Measurements from ENCODE around the gene FADS2.

The FADS2 gene

GRCh38 chr11:61890529-61891330 is 62.6 kb downstream of the FADS2 start:
- DNase-seq, result peak; percentile 53

GRCh38 chr11:61891331-61892084 is 63.4 kb downstream of the FADS2 start, which contains the start of gene FADS3:
TSS of gene FADS3 (minus strand) at chr11:61891545. CDS start at chr11:61891381, 164 bp downstream.
- peak; percentile 70 for DNase-seq

DNA sequence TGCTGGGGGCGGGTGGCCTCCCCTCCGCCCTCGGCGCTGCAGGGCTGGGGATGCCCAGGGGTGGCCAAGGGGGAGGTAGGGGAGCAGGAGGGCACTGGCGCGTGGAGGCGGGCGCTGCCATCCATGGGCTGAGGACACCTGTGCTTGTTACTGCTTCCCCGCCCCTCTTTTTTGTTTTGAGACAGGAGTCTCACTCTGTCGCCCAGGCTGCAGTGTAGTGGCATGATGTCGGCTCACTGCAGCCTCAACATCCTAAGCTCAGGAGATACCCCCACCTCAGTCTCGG is 63.9 kb downstream of the FADS2 start:
- no peak for DNase-seq

DNA sequence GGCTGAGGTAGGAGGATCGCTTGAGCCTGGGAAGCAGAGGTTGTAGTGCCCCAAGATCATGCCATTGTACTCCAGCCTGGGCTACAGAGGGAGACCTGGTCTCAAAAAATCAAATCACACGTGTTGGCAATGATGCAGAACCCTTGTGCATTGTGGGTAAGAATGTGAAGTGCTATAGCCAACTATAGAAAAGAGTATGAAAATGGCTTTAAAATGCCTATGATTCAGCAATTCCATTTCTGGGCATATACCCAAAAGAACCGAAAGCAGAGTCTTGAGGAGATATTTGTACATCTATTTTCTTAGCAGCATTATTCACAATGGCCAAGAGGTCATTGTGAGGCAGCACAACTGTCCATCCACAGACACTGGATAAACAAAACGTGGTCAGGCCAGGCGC is 65.9 kb downstream of the FADS2 start:
- DNase-seq, result no peak

GRCh38 chr11:61895046-61895717 is 67.1 kb downstream of the FADS2 start:
- DNase-seq, result no peak

DNA sequence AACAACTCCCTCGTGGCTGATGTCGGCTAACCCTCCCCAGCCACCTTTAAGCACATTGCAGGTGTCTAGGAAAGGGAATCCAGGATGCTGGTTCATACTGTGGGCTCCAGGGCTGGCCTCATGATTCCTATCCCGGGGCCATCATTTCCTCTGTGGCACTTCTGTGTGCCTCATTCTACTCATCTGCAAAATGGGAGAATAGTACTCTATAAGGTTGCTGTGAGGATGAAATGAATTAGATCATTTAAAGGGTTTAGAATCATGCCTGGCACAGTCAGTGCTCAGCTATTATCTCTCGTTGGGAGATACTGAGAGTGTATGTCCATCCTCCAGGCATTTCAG is 67.6 kb downstream of the FADS2 start:
- no peak for DNase-seq

GRCh38 chr11:61896665-61897386 is 68.7 kb downstream of the FADS2 start:
- no peak for DNase-seq

GRCh38 chr11:61897387-61898246 is 69.5 kb downstream of the FADS2 start:
- DNase-seq, result peak; percentile 84

- no peak for DNase-seq
Measured at GRCh38 chr11:61898247-61898582, 70.1 kb downstream of the FADS2 start.

DNA sequence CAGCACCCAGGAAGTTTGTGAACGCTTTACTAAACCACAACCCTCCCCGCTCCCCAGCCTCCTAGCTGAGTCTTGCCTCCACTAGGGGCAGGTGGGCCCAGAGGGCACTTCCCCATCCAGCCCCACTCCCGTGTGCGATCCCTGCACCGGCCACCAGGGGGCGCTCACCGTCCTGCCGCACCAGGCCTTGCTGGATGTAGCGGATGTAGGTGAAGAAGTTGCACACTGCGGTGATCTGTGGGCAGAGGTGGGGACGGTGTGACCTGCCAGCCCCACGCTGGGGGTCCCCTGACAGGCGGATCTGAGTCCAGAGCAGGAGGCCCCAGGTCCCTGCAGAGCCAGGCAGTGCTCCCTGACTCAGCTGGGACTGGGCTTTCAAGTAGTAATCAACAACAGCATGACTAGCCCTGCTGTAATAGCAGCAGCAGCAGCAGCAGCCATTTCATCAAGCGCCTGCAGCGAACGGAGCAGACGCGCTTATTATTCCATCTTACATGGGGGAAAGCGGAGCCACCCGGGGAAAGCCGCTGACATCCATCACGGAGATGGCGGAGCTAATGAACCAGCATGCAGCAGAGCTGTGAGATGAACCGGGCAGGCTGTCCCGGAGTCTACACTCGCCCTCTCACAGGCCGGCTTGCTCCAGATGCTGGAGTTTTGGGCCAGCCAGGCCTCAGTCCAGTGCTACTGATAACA is 71.2 kb downstream of the FADS2 start:
- peak; percentile 94 for DNase-seq

DNA sequence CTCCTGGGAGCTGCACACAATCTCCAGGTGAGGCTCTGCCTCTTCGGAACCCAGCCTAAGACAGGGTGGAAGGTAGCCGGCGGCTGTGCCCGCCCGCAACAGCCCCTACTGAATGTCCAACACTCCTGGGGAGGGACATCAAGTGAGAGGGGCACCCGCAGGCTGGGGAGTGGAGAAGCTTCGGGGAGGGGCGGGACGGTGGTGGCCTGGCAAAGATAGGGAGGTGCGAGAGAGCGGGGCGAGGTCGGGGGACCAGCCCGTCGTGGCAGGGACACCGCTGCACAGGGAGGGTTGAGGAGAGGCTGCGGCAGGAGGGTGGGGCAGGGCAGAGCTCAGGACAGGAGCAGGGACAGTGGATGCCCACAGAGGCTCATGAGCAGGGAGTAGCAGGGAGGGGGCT is 72.2 kb downstream of the FADS2 start:
- no peak for DNase-seq

DNA sequence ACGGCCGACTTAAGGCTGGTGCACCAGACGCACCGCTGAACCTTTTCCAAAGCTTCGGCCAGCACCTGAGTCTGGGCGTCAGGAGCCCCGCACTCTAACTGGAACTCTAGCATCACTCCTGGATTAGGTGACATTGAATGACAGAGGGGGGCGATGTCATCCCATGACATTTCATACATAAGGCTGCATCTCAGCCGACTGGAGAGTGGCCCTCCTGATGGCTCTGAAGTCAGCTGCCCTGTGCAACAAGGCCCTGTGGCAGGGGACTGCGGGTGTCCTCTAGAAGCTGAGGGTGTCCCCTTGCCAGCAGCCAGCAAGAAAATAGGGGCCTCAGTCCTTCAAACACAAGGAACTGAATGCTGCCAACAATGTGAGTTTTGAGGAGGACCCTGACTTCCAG is 73.3 kb downstream of the FADS2 start:
- DNase-seq, result no peak

DNA sequence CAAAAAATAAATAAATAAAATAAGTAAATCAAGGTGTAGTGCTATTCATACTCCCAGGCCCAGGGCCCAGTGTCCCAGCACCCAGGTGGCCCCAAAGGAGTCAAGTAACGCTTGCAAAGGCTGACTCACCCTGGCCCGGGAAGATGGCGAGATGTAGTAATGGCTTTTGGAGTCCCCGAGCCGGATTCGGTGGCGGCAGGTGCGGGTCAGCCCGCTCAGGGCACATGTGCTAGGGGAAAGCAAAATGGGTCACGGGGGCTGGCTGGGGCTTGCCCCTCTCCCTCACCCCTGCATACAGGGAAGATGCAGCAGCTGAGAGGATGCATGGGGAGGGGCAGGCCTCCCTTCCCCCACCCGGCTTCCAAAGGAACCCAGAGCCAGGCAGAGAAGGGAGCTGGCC is 74.2 kb downstream of the FADS2 start:
- DNase-seq, result no peak

DNA sequence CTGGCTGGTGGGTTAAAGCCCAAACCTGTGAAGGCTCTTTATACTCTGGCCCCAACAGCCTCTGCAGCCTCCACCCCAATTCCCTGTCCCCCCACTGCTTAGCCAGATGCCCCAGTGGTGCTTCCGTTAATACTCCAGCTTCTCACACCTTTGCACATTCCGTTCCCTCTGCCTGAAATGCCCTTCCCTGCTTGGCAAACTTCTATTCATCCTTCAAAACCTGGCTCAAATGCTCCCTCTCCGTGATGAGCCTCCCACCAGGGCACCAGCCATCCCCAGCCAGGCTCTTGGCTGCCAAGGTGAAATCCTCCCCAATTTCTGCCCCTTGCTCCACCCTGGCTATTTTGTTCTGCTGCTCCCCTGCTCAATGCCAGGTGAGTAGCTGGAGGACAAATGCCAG is 75.7 kb downstream of the FADS2 start:
- DNase-seq, result no peak

GRCh38 chr11:61904539-61905048 is 76.5 kb downstream of the FADS2 start:
- no peak for DNase-seq

- no peak for DNase-seq
Measured at GRCh38 chr11:61905067-61905696, 77.1 kb downstream of the FADS2 start.

DNA sequence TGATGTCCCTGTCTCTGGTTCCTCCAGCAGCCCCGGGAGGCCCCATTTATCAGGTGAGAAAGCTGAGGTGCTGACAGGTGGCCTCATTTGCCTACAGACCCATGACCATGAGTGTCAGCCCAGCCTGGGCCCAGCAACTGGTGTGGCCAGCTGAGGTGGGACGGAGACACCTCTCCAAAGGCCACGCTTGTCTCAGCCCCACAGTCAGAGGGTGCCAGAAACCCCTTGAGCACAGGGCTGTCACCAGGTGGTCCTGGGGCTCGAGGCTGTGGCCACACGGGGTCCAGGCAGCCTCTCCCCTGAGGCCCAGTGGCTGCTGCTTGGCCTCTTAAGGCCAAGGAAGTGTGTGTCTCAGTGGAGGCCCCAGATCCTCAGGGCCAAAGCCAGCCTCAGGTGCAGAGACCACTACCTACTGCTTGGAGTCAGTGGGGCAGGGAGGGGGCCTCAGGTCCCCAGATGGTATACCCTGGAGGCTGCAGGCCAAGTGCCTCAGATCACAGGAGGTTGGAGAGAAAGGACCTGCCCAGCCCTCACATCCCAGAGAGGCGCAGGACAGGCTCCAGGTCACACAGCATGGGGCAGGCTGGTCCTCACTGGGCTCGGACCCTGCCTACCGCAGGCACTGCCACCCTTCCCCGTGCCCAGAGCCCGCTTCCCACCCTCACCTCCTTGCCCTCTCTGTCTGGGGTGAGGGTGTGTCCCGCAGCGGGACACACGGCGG is 77.9 kb downstream of the FADS2 start:
- DNase-seq, result no peak

GRCh38 chr11:61906522-61906909 is 78.4 kb downstream of the FADS2 start:
- no peak for DNase-seq

- DNase-seq, result no peak
Measured at GRCh38 chr11:61907282-61907681, 79.2 kb downstream of the FADS2 start.
